ENCODE results near the gene ASCL2. TPM values are rescaled to one million over a fixed set of nuclear protein-coding genes. Genes with fewer than 3 reads are reported as not detected.

Gene ASCL2
- total and polyA plus RNA-seq, 2 of the 4 experiments (the other 2 are of a cell fraction), result not detected

DNA sequence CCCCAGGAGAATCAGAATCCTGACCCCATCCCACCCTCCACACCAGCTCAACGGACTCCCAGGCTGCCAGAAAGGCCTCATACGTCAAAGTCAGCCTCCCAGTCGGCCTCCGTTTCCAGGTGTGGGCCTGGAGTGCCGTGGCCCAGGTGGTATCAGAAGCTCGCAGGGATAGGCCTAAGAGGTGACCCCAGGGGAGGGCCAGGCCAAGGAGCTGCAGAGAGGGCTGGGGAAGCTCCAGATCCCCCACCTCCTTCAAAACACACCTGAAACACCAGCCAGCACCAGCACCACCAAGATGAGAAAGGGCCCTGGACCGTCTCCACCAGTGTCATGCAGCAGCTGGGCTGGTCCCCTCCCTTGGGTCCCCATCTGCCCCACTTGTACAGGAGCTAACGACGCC lies 20.3 kb downstream of the ASCL2 start:
- H2BK5ac ChIP-seq (ENCODE audit: low read depth, low read length, poor library complexity, severe bottlenecking), result no peak overlapping the region
- H2AK5ac ChIP-seq (ENCODE audit: low read depth, low read length), result no peak overlapping the region
- H4K8ac ChIP-seq (ENCODE audit: low read depth in 2 of 2, low read length in 2 of 2), result no peak overlapping the region
- no peak overlapping the region for H3K14ac ChIP-seq (replicated peaks; ENCODE audit: low read depth, low read length)
- H3K9me1 ChIP-seq (ENCODE audit: insufficient read depth, low read length), result no peaks in the 10 kb centered on the region
- no peak overlapping the region for H4K91ac ChIP-seq (ENCODE audit: insufficient read depth, low read depth, low read length)
- TF ChIP-seq, protein P1, sequence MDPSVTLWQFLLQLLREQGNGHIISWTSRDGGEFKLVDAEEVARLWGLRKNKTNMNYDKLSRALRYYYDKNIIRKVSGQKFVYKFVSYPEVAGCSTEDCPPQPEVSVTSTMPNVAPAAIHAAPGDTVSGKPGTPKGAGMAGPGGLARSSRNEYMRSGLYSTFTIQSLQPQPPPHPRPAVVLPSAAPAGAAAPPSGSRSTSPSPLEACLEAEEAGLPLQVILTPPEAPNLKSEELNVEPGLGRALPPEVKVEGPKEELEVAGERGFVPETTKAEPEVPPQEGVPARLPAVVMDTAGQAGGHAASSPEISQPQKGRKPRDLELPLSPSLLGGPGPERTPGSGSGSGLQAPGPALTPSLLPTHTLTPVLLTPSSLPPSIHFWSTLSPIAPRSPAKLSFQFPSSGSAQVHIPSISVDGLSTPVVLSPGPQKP (IDR thresholded peaks at IDR 0.05; ENCODE audit: borderline replicate concordance, low read depth, low read length), result no peak
- no peak for TF ChIP-seq NFE2L2 (IDR thresholded peaks at IDR 0.05; ENCODE audit: low read depth, low read length)
- TF ChIP-seq CEBPB (IDR thresholded peaks at IDR 0.05; ENCODE audit: low read depth, low read length), result no peak
- TF ChIP-seq MXI1 (IDR thresholded peaks at IDR 0.05; ENCODE audit: borderline replicate concordance, low read depth, low read length), result no peak
- no peak for TF ChIP-seq RCOR1 (IDR thresholded peaks at IDR 0.05; ENCODE audit: insufficient replicate concordance, low read length)
- TF ChIP-seq SMC3 (IDR thresholded peaks at IDR 0.05; ENCODE audit: low read depth, low read length), result no peak
- TF ChIP-seq, protein P2, sequence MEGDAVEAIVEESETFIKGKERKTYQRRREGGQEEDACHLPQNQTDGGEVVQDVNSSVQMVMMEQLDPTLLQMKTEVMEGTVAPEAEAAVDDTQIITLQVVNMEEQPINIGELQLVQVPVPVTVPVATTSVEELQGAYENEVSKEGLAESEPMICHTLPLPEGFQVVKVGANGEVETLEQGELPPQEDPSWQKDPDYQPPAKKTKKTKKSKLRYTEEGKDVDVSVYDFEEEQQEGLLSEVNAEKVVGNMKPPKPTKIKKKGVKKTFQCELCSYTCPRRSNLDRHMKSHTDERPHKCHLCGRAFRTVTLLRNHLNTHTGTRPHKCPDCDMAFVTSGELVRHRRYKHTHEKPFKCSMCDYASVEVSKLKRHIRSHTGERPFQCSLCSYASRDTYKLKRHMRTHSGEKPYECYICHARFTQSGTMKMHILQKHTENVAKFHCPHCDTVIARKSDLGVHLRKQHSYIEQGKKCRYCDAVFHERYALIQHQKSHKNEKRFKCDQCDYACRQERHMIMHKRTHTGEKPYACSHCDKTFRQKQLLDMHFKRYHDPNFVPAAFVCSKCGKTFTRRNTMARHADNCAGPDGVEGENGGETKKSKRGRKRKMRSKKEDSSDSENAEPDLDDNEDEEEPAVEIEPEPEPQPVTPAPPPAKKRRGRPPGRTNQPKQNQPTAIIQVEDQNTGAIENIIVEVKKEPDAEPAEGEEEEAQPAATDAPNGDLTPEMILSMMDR (conservative IDR thresholded peaks at IDR 0.05; ENCODE audit: low read depth, low read length), result no peak
- in situ Hi-C loops (cut with MboI; ENCODE audit: low sequenced_read_pairs), result no loop called here
- POLR2A ChIA-PET (ENCODE audit: unreplicated experiment), result no interaction called here
- no peak overlapping the region for H3K4ac ChIP-seq (ENCODE audit: low read depth, low read length)
- no peak overlapping the region for H3K9ac ChIP-seq (ENCODE audit: low read depth, low read length)
- dilution Hi-C loops (cut with HindIII; ENCODE audit: low sequenced_read_pairs, unreplicated experiment), result no loop called here
- CTCF ChIA-PET, result no interaction called here
- H2AFZ ChIP-seq (replicated peaks; ENCODE audit: low read length, poor library complexity), result no peak overlapping the region
- H3K56ac ChIP-seq (ENCODE audit: extremely low read depth, insufficient read depth, low read length), result no peak overlapping the region
- H2AK9ac ChIP-seq (replicated peaks; ENCODE audit: low read depth, low read length, poor library complexity), result no peak overlapping the region
- H3K27ac ChIP-seq (ENCODE audit: insufficient read depth, low read length), result no peak overlapping the region
- no peaks in the 10 kb centered on the region for H3K36me3 ChIP-seq (ENCODE audit: control insufficient read depth, insufficient read depth, low read length)
- H3K79me1 ChIP-seq (ENCODE audit: low read depth in 1 of 2, low read length in 2 of 2), result no peaks in the 10 kb centered on the region
- no peak overlapping the region for H3K4me3 ChIP-seq (ENCODE audit: insufficient read depth, low read depth, low read length)
- no peak overlapping the region for H2BK15ac ChIP-seq (ENCODE audit: low read depth, low read length)
- no peak overlapping the region for H2BK20ac ChIP-seq (ENCODE audit: low read depth, low read length)
- intact Hi-C loops (cut with micrococcal nuclease), result no loop called here
- 50% methylated on average over 2 of the region's 9 CpGs; no CpG with 5 or more reads in 1 of the 2 experiments for WGBS, 2 experiments (ENCODE audit: extremely low coverage in 2 of 2, insufficient read length in 1 of 2)
- no peaks in the 10 kb centered on the region for H4K20me1 ChIP-seq (ENCODE audit: insufficient read depth, low read length)
- H3K23ac ChIP-seq (ENCODE audit: low read depth, low read length), result no peak overlapping the region
- no peak overlapping the region for H4K5ac ChIP-seq (ENCODE audit: low read depth, low read length)
- H3K4me2 ChIP-seq (ENCODE audit: low read depth, low read length), result no peak overlapping the region
- no peaks in the 10 kb centered on the region for H3K9me3 ChIP-seq (ENCODE audit: control insufficient read depth, insufficient read depth, low read length)
- ATAC-seq (ENCODE audit: low read depth) (no peak), DNase-seq (no peak)
- no peaks in the 10 kb centered on the region for H3K4me1 ChIP-seq (ENCODE audit: control insufficient read depth, insufficient read depth, low read length)
- peaks cover 26% of the 10 kb centered on the region for H3K27me3 ChIP-seq (ENCODE audit: control insufficient read depth, insufficient read depth, low read length)
- H3K18ac ChIP-seq (ENCODE audit: low read depth, low read length), result no peak overlapping the region
- H2BK120ac ChIP-seq (ENCODE audit: low read depth, low read length), result no peak overlapping the region
- no TSS peak for BruUV-seq (replicated peaks)

Measured in IMR-90 (cell line).